ENCODE data around the gene CDT1. TPM values are rescaled to one million over a fixed set of nuclear protein-coding genes. Genes with fewer than 3 reads are reported as not detected.

Gene CDT1
- total and polyA plus RNA-seq, 12 donors = 0.29 to 5.7 (median 1.6) TPM; not detected in 1

GRCh38 chr16:88841521-88842307 is 38.1 kb downstream of the CDT1 start:
- H3K36me3 ChIP-seq (replicated peaks in 1 of 2) = peaks cover 0 to 23% of the 10 kb centered on the region in 2 donors
- intact Hi-C loops (cut with DNase I) = no loop called here
- H3K4me3 ChIP-seq = no peak overlapping the region

GRCh38 chr16:88842308-88842756 is 38.7 kb downstream of the CDT1 start:
- no peak overlapping the region for H3K27ac ChIP-seq
- no peak overlapping the region for H3K4me3 ChIP-seq
- WGBS, 4 donors = 89 to 95% (median 91%) methylated on average over 9 to 15 of the region's 15 CpGs
- no peak for TF ChIP-seq CTCF (IDR thresholded peaks at IDR 0.05)
- TF ChIP-seq POLR2A (IDR thresholded peaks at IDR 0.05) = no peak
- H3K4me1 ChIP-seq (replicated peaks in 1 of 2) = no peaks in the 10 kb centered on the region
- H3K36me3 ChIP-seq (replicated peaks in 1 of 2) = peaks cover 0 to 23% of the 10 kb centered on the region in 2 donors
- H3K9me3 ChIP-seq (replicated peaks in 1 of 3) = no peaks in the 10 kb centered on the region
- intact Hi-C loops (cut with DNase I) = no loop called here
- H3K27me3 ChIP-seq = no peaks in the 10 kb centered on the region
- no peak for DNase-seq

More at GRCh38 chr16:88841521-88842307, 38.1 kb downstream of the CDT1 start:
- Histone ChIP-seq H3K4me1 (replicated peaks in 1 of 2) (no peaks in the 10 kb centered on the region), H3K27ac (no peak overlapping the region), H3K27me3 (no peaks in the 10 kb centered on the region), H3K9me3 (replicated peaks in 1 of 3) (no peaks in the 10 kb centered on the region)
- WGBS, 4 donors = 92 to 97% (median 94%) methylated on average over 20 to 40 of the region's 40 CpGs
- TF ChIP-seq POLR2A (IDR thresholded peaks at IDR 0.05) (no peak), CTCF (IDR thresholded peaks at IDR 0.05) (no peak)
- DNase-seq = no peak

GRCh38 chr16:88842806-88843205 is 39.2 kb downstream of the CDT1 start:
- 92 to 96% (median 93%) methylated on average over 16 to 25 of the region's 25 CpGs for WGBS, 4 donors
- no peaks in the 10 kb centered on the region for H3K9me3 ChIP-seq (replicated peaks in 1 of 3)
- no peak overlapping the region for H3K27ac ChIP-seq
- intact Hi-C loops (cut with DNase I) = no loop called here
- DNase-seq = no peak
- H3K36me3 ChIP-seq (replicated peaks in 1 of 2) = peaks cover 0 to 23% of the 10 kb centered on the region in 2 donors
- no peaks in the 10 kb centered on the region for H3K4me1 ChIP-seq (replicated peaks in 1 of 2)
- no peak overlapping the region for H3K4me3 ChIP-seq
- TF ChIP-seq CTCF (IDR thresholded peaks at IDR 0.05) = no peak
- H3K27me3 ChIP-seq = no peaks in the 10 kb centered on the region

GRCh38 chr16:88843256-88843655 is 39.7 kb downstream of the CDT1 start:
- H3K4me3 ChIP-seq = no peak overlapping the region
- H3K27me3 ChIP-seq = no peaks in the 10 kb centered on the region
- H3K27ac ChIP-seq = no peak overlapping the region
- H3K4me1 ChIP-seq (replicated peaks in 1 of 2) = no peaks in the 10 kb centered on the region
- intact Hi-C loops (cut with DNase I) = no loop called here
- no peak for DNase-seq
- no peaks in the 10 kb centered on the region for H3K9me3 ChIP-seq (replicated peaks in 1 of 3)
- WGBS, 4 donors = 92 to 96% (median 94%) methylated on average over 20 of the region's 20 CpGs
- TF ChIP-seq POLR2A (IDR thresholded peaks at IDR 0.05) (no peak), CTCF (IDR thresholded peaks at IDR 0.05) (no peak)
- peaks cover 0 to 21% of the 10 kb centered on the region in 2 donors for H3K36me3 ChIP-seq (replicated peaks in 1 of 2)
